HS-5 (cell line): ENCODE measurements around the gene FGF12.

Experiments
- DNase-seq: peaks from one replicate; pipeline ENCODE4 v3.0.0-alpha.2; 2012; ENCODE audit warnings: low read depth

Gene FGF12

DNA sequence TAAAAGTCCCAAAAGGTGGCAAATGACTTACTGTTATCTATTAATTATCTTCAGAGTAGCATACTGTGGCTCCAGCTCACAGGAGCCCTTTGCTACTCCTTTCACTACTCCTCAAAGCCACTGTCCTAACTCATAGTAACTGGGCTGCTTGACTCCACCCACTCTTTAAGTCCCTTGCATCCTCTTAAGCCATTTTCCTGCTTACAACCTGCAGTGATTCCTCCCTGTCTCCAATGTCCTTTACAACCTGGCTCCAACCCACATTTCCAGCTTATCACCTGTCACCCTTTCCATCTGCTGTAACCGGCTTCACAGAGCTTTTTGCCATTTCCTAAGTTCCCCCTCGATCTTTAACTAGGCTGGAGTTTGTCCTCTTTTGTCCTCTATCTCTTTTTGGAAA is 388.1 kb downstream of the FGF12 start:
- no peak for DNase-seq

DNA sequence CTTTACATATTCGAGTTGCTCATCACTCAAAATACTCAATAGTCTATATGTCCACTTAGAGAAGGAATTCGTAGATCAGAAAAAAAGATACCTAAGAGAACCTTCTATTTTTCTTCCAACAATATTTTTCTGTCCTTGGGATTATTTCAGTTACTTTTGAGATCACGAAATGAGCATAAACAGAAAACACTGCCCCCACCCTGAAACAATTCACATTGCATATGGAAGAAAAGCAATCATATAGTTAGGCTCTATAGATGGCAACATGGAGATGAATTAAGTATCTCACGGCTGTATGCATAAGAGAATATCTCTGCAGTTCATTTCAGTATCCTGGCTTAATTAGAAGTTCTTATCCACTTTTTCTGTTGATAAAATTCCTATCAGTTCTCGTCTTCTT is 391.1 kb downstream of the FGF12 start:
- DNase-seq = no peak

DNA sequence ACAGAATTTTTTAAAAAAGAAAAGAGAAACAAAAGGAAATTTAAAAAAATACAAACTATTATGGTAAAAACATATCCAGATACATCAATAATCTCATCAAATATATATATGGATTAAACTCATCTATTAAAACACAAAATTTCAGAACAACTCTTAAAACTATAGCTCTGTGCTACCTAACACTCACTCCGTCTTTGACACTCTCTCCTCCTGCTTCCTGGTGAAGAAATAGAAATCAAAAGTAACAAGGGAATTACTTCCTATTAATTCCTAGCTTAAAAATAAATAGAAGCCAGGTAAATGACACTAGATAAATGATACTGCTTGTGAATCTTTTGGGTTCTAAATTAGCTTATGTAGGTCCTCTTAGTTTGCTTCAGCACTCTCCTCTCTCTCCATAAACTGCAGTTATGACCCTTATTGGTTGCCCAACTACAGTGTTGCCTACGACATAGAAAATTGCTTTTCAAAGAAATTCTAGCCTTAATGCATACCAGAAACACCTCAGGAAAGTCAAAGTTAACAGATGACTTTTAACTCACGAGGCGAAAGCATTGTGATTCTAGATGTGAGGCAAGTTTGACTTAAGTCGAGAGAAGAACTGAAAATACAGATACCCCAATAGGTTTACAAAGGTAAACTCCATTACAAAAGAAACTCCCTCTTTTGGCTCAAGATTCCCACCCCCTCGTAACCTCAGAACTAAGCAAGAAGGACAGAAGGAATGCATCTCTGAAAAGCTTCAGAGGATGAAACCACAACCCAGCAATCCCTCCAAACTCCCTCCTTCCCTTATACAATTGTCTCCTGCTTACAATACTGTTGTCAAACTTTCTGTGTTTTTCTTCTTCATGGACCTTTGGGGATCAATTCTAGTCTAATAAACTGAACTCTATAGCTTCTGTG is 394.7 kb downstream of the FGF12 start:
- DNase-seq = no peak

DNA sequence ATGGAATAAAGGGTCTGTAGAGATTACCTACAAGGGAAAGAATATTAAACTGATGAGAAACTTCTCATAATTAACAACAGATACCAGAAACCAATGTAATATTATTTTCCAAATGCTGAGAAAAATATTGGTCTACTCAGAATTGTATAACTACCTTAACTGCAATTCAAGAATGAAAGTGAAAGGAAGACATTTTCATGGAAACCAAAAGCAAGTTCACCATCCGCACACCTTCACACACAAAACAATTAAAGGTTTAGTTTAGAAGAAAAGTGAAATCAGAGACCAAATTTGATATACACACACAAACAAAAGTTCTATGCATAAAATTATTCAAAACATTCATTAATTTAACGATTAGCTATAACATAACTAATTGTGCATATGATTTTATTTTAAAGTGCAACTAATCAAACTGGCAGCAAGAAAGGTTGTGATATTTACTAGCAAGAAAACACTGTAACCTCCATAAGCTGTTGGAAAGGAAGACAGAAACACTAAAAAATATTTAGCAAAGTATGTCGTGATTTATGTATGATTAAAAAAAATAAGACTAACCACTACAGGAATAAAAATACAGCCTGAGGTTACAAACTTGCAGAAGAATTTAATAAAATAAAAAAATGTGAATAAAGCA is 395.5 kb downstream of the FGF12 start:
- DNase-seq = no peak

DNA sequence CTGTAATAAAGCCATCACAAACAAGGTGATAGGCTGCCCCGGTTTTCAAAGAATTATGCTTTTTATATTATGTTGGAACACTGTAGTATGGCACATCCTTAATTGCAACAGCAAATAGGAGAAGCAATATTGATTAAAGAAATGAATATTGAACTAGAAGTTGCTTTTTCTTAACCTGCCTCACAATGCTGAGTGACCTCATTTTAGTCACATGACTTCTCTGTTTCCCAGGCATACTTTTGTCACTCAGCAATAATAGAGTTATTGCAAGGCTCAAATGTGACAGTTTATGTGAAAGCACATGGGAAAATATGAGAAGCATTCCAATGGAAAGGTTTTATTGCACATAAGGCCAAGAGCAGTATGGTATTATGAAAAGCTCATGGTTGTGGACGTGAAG is 400.7 kb downstream of the FGF12 start:
- no peak for DNase-seq

DNA sequence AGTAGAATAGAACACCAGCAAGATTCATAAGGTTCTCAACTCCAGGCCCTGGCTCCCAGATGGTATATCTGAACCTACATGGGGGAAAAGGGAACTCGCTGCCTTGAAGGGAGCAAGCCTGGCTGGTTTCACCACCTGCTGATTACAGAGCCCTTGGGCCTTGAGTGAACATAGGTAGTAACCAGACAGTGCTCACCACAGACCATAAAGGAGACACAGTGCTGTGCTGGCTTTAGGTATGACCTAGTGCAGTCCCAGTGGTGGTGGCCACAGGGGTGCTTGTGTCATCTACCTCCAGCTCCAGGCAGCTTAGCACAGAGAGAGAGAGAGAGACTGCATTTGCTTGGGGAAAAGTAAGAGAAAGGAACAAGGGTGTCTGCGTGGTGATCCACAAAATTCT is 409.8 kb downstream of the FGF12 start:
- no peak for DNase-seq

DNA sequence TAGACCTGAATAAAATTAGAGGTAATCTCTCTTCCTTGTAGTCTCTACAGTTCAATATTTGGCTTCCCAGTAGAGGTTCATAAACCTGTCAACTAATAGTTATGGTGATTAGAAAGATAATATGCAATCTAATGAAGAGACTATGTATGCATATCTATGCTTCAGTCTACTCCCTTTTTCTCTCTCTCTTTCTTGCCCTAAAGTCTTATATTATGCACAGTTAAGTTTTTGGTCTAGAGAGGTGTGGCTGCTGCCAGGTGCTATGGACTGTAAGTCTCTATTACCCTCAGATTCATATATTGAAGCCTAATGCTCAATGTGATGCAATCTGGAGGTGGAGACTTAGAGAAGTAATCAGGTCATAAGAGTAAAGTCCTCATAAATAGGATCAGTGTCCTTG is 413.7 kb downstream of the FGF12 start:
- DNase-seq = no peak

DNA sequence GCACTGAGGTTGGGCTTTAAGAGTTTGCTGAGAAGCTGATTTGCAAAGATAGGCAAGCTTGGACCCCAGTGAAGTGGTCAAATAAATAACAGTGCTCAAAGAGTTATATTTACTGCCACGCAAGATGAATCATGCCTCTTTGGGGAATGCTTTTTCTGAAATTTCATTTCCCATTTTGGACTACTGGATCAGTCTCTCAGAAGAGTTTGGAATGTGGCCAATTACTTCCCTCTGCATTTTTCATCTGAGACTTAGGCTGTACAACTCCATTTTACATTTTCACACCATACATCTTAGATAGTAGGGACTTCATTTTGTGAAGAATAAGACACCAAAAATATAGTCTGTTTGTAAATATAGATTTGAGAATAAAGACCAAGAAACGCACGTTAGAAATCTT is 419.7 kb downstream of the FGF12 start:
- no peak for DNase-seq

DNA sequence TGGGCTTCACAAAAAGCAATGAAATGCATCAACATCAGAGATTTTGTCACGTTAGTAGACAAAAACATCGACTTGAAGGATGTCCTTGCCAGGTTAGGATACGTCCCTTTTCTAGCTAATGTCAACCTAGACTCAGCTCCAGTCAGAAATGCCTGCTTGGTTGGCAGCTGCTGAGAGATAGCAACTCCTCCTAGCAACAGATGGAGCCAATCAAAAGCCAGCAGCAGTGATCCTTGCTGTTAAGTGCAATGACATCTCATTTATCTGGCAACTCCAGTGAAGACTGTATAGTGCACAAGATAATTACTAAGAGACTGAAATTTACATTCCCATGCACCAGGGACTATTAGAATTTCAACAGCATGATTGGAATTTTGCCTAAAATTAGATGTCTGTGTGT is 424.1 kb downstream of the FGF12 start:
- no peak for DNase-seq

DNA sequence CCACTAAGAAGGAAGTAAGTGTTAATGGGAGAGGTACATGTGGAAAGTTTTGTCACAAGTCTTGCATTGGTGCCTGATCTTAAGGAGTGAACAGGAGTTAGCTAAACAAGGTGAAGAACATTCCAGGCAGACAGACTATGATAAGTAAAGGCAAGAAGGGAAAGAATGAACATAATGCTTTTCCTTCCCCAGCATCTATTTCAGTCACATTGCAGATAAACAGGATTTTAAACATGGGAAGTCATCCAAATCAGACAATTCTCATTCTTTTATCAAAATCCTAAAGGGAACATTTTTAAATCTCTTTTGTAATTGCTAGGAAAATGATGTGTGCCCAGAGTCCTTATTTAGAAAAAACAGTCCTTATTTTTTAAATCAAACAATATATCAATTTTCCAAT is 424.6 kb downstream of the FGF12 start:
- no peak for DNase-seq

DNA sequence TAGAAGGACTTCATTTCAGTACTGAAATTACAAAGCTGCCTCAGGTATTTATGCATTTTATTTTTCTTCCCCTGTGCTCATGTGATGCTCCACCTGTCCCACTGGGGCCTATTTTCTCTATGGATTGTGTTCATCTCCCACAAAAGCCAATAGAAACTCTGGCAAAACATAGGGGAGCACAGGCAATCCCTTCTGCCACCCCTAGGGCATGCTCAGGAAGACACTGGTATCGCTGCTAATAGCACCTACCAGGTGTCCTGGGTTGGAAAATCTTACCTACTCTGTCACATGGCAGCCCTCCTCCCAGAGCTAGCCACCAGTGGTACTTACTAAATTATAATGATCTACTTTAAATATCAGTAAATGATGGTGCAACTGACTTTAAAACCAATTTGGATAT is 427.4 kb downstream of the FGF12 start:
- DNase-seq = no peak

DNA sequence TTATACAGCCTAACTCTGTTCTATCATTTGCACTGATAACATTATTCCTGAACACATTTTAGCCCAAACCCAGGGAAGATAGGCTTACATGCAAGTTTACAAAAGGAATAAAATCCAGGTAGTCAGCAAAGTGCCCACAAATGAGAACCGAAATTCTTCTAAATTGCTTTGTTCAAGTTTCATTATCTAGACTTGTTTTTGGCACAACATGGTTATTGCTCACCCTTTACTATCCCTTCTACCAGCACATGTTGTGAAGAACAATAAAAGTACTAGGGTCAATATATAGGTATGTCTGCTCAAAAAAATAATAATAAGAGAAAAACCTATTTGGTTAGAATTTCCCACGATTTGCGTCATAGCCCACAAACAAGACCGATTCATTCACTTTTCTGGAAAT is 430.5 kb downstream of the FGF12 start:
- no peak for DNase-seq

DNA sequence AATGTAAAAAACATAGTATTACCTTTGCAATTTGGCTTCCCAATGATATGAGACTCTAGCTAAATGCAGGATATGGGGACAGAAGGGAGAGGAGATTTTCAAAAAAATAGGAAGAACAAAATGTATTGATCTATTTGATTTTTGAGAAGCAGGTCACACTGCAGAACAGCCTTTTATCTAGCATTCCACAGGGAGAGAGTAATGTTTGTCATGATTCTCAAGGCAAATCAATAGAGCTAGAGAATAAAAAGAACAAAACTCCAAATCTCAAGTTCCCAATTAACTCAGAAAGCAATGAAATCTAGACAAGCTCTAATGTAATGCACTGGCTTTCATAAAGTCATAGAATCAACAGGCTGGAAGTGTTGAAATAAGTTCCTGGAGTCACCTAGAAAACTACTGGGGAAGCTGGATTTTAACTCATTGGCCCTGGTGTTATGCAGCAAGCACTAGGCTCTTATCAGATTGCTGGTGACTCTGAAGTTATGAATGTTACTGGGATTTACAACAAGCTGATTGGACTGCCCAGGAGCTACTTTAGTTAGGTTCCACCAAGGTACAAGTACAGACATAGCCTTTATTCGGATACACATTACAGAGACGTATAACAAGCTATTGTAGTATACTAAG is 442.8 kb downstream of the FGF12 start:
- DNase-seq = no peak

DNA sequence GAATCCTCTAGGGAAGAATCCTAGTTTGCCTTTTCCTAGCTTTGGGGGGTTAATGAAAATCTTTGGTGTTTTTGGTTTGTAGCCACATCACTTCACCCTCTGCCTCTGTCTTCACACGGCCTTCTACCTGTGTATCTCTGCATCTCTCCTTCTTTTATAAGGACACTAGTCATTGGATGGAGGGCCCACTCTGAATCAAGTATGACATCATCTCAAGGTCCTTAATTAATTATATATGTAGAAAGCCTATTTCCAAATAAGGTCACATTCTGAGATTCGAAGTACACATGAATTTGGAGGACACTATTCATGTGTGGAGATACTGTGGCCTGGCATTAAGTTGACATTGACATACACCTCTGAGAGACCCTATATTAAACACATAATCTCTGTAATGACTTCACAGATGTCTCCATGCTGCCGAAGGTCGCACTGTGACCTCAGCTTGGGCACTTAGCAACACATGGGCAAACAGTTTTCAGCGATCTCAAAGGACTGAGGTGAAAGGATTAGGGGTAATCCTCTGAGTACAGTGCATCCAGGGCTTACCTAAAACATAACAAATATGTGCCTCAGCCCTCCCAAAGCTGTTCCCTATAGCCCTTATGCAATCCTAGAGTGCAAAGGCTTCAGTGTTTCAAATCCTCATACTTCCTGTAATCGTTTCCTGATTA is 446.0 kb downstream of the FGF12 start:
- DNase-seq = no peak

DNA sequence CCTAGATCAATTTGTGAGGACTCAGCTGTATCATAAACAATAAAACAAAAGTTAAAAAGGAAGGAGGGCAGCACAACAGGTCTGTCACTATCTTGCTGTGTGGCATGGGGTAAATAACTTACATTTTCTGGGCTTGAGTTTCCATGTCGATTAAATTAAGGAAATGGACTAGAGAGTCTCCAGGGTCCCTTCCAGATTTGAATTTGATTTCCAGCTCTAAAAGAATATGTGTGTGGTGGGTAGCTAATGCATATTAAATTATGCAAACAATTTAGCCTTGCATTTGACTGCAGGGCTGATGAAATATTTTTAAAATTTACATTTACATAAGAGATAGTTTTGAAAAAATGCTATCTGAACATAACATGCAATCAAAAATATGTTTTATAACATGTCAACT is 447.7 kb downstream of the FGF12 start:
- no peak for DNase-seq

DNA sequence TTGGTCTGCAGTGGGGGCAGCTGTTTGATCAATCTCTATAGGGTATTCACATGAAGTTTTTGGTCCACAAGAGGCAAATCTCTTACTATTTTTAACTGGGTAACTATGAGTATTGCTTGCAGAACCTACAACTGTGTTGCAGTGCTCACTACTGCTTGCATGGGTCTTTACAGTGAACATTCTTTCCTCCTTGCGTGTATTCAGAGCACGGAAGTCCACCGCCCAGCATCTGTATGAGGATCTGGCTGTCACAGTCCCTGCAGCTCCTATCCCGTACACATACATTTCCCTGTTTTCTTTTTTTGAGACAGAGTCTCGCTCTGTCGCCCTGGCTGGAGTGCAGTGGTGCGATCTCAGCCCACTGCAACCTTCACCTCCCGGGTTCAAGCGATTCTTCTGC is 449.9 kb downstream of the FGF12 start:
- no peak for DNase-seq

DNA sequence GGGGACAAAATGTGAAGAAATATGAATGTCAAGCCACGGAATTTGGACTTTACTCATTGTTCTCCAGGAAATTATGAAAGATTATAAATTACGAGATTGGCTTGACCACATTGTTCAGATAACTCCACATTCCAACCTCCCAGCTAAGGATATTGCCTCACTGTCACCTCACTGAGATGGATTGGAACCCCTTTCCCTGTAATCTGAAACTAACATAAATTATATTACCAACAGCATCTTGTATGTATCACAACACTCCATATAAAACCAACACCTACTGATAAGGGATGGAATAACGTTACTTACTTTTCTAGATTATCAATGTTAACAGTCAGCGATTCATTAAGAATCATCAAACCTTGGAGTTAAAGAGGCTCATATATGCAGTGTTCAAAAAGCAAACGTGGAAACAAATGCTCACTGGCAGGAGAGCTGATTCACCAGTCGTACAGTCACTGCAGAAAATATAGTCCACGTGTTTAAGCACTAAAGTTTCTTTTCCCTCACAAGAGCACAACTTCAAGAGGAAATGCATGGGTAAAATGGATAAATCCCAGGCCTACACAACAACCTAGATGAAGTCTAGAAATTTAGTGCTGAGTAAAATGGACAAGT is 451.5 kb downstream of the FGF12 start:
- DNase-seq = peak; percentile 56

DNA sequence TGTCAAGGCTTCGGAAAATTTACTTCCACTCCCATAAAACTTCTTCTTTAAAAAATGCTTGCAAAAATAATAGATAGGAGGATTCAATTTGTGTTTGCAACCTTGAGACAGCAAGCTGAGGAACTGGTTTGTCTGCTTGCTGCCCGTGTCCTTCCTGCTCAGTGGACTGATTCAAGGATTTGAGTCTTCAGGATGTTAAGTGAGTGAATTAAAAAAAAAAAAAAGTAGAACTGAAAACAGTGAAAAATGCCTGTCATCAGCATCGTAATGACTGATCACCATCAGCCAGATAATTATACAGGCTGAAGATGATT is 453.7 kb downstream of the FGF12 start:
- DNase-seq = no peak

DNA sequence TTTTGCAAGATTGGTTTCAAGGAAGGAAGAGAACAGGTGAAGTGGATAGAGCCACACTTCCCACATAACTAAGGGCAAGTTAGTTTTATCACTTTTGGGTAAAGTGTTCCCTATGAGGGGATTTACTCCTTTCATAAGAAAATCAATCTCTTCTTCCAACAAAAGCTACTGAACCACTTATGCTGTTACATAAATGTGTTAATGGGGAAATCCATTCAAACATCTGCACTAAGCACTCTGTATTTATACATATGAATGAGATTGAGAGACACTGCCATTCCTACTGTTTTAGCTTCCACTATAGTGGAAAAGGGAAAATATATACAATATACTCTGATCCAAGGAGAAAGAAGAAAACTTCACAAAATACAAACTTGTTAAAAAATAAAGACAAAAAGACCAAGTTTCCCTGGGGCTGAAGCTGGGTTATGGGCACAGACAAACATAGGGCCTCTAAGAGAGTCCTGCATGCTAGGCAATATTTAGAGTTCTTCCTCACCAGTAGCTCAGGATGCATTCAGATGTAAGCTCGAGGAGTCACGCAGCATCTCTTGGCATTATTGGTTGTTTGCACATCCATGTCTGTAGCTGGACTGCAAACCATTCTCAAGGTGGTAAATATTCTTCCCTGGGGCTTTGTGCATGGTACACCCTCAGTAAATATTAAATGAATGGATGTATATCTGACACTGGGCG is 454.2 kb downstream of the FGF12 start:
- DNase-seq = no peak

DNA sequence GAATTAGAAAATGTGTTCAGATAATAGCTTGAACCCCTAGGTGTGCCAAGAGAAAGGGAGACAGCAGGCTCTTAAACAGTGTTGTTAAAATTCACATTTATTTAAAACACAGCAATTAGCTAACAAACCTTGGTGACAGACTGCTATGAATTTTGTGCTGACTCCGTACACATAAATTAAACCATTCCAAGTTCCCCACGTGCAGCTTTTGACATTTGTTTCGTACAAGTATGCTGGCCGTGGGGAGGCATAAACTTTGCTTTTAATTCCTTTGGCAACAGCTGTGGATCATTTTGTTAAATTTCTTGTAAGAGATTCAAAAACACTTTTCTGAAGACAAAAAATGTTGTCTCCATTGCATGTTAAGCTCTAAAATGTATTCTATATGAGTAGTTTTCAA is 465.3 kb downstream of the FGF12 start:
- no peak for DNase-seq

DNA sequence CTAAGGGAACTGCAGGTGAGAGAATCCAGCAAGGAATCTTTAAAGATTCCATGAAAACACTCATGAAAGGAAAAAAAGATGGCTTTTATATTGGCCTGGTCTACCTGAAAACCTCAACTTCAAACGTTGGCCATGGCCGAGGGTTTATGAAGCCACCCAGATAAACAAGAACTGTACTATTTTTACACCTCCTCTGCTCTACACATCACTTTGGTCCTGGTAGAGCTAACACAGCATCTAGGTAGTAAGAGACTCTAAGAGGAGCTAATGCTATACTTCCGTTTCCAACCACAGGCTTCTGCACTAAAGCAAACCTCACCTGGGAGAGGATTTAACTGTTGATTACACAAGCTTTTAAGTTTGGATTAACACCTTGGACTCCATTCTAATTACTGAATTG is 466.2 kb downstream of the FGF12 start:
- DNase-seq = no peak
